Stimulated activated CD4-positive, alpha-beta T cell treated with anti-CD3 and anti-CD28 coated beads, Interleukin-15, amount 100 ng/mL, for 48 hours (primary cell): ENCODE data around the gene LRRC58.
"Not testable (repeated sequence)": the region's sequence is repeated elsewhere in the genome, so short reads cannot be mapped to it uniquely, and the experiment has no call there.

Source experiments
- DNase-seq, 2 donors: peaks; one replicate each; pipeline ENCODE4 v3.0.0-alpha.2; 2020; ENCODE audit warnings: low read depth in 2 of 2

LRRC58 gene

DNA sequence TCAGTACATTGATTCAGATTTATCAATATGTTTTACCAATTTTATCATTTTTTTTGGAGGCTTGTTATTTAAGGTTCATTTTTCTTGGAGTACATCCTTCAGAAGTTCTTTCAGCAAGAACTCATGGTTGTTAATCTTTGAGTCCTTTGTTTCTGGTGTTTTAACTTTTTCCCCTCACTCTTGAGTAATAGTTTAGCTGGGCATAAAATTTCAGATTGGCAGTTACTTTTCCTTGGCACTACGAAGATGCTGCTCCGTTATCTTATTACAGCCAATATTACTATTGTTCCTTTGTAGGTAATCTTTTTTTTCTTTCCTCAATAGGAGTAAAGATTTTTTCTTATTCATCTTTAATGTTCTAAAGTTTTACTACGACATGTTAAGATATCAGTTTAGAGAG is 9.8 kb downstream of the LRRC58 start:
- DNase-seq, result no peak

DNA sequence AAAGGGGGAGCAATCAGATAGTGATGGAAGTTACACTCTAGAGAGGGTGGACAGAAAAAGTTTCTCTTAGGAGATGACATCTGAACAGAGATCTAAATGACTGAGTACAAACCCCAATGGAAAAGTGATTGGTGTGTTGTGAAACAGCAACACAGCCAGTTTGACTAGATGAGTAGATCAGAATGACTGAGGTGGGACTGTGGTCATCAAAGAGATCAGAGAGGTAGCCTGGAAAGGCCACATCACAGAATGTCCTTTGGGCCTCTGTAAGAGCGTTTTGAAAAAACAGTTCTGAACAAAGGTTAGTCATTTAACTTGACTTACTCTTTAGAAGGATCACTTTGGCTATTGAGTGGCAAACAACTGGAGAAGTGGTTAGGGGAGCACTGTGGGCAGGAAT is 10.6 kb downstream of the LRRC58 start:
- DNase-seq, result no peak

GRCh38 chr3:120332646-120333045 is 16.5 kb downstream of the LRRC58 start:
- no peak for DNase-seq

DNA sequence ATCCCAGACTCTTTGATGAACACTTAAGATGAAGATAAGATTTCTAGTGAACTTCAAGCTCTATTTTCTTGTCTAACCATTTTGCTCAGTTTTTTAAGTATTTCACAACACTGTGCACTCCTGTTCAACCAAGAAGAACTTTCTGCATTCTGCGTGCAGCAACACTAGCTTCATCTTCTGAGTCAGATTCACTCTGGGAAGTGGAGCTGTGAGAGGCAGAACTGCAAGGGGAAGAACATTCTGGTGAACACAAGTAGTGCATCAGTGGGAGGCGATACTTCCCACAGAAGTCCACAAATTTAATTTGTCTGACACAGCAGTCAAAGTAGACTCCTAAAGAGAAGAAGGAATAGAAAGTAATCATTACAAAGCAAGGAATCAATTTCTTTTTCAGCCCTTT is 18.1 kb downstream of the LRRC58 start:
- DNase-seq, result no peak

DNA sequence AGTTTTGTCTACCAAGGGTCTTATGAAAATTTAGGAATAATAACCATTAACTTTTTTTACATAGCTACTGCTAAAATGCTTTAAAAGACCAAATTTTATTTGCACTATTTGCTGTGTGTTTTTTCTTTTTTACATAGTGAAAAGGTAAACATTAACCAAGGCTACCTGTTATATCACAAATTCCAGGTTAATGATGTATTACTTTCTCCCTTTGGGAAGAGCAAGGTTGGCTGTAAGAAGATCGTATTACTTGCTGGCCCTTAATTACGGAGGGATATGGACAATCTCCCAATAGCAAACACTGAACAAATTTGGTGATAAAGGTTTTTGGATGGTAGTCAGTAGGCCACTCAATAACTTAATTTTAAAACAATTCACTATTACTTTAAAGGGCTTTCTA is 22.4 kb downstream of the LRRC58 start:
- DNase-seq, result no peak

DNA sequence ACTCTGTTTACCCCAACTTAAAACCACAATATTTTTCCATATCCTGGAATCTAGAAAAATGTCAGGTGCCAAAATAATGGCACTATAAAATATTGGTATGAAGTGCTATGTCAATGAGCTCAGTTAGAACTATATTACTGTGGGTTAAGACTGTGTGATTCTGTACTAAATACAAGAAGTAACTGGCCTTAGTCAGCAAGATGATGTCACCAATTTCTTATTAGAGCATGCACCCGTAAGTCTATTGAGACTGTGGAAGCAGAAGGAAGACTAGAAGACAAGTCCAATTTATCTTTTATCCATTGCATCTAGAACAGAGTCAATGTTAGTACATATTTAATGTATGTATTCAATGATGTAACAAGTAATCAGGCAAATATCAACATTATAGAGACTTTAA is 25.0 kb downstream of the LRRC58 start:
- no peak for DNase-seq

DNA sequence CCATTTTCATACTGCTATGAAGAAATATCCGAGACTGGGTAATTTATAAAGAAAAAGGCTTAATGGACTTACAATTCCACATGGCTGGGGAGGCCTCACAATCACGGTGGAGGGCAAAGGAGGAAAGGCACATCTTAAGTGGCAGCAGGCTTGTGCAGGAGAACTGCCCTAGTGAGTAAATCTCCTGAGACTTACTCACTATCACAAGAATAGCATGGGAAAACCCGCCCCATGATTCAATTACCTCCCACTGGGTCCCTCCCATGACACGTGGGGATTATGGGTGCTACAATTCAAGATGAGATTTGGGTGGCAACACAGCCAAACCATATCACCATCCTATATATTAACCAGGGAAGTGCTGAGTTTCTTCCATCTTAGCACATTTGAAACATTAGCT is 25.4 kb downstream of the LRRC58 start:
- peak in 1 of 2 donors; percentile 14 for DNase-seq

DNA sequence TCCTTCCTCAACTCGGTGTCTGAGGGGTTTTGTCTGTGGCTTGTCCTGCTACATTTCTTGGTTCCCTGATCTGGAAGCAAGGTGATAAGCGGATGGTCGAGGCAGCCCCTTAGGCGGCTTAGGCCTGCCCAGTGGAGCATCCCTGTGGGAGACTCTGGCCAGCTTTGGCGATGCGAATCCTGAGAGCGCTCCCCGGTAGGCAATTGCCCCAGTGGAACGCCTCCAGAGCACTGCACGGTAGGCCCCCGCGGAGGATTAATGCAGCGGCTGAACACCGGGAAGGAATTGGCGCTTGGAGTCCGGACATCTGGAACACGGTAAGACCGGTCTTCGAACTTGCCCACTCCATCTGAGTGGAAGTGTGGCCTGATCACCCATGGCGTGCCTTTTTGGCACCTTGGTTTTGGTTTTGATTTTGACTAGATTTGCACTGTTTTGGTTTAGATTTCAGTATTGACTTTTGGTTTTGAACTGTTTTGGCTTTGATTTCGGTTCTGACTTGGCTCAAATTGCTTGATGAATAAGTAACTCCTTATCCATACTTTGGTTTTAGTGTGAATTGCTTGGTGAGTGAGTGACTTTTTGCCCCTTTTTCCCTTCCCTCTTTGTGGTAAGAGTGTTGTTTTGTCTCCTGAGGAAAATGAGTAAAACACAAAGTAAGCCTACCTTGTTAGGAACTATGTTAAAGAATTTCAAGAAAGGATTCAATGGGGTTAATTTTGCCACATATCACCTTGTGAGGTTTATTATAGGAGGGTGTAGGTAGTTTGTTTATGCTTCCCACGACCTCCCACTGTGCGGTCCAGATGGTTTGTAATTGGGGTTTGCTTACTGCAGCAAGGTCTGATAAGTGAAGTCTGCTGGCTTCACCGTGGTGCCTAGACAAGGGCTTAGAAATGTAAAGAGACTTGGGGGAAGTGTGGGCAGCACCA is 37.0 kb downstream of the LRRC58 start:
- DNase-seq, result no peak

DNA sequence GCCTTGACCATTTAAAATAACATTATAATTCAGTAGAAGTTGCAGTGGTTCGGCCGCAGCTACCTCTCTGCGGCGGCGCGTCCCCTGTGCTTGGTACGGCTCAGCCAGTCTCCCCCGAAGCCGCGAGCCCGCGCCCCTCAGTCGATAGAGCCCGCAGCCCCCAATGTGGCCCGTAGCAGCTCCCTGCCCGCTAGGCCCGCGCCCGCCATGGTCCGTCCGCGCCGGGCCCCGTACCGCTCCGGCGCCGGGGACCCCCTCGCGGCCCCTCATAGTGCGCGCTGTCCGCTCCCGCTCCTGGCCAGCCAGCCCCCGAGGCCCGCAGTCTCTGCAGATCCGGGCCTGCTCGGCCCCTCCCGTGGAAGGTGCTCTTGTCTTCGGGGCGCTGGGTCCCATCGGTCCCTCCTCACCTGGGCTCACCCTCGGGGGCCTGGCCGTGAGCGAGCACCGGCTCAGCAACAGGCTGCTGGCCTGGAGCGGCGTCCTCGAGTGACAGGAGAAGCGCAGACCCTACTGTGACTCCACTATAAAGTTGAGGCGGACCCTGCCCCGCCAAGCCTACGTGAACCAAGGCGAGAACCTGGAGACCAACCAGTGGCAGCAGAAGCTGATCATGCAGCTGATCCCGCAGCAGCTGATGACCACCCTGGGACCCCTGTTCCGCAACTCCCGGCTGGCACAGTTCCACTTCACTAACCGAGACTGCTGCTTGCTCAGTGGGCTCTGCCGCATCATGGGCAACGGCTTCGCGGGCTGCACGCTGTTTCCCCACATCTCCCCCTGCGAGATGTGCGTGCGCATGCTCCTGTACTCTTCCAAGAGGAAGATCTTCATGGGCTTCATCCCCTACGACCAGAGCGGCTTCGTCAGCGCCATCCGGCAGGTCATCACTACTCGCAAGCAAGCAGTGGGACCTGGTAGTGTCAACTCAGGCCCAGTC is 42.4 kb downstream of the LRRC58 start:
- no peak for DNase-seq

DNA sequence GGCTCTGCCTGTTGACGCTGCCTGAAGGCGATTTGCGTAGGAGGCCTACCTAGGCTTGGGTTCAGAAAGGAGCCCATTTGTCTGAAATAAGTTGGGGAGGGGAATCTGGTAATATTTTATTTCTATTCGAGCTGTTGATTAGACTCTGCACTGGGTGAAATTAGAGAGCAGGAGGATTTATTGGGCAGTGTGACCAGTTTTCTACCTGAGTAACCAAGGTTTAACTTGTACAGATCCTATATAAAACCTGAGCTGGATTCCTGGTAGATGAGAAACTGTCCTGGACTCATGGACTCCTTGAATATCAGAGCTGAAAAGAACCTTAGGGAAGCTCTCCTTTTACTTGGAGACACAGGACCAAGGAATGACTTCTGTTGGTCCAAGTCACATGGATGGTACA is 44.5 kb downstream of the LRRC58 start:
- DNase-seq, result no peak

- no peak for DNase-seq
Observed at GRCh38 chr3:120302361-120302760, 46.8 kb downstream of the LRRC58 start.

GRCh38 chr3:120300971-120301370 is 48.2 kb downstream of the LRRC58 start:
- no peak for DNase-seq

DNA sequence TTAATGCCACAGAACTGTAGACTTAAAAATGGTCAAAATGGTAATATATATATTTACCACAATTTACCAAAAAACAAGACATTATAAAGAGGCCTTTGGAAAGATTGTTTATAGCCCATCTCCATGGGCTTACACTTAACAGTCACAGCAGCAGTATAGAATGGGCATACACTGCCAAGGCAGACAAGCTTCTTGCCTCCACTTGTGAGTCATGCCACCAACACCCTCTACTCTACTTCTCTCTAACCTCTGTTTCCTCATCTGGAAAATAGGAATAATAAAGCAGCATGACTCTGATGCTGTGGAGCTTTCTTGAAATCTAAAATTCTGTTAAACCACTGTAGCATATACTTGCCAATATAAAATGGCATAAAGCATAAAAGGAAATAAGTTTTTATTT is 49.8 kb downstream of the LRRC58 start:
- DNase-seq, result no peak

GRCh38 chr3:120298996-120299395 is 50.2 kb downstream of the LRRC58 start:
- DNase-seq, result no peak

- DNase-seq, result not testable (repeated sequence)
Observed at GRCh38 chr3:120291552-120291951, 57.6 kb downstream of the LRRC58 start.

GRCh38 chr3:120289636-120290035 is 59.5 kb downstream of the LRRC58 start:
- no peak for DNase-seq

GRCh38 chr3:120286465-120286864 is 62.7 kb downstream of the LRRC58 start:
- DNase-seq, result no peak

DNA sequence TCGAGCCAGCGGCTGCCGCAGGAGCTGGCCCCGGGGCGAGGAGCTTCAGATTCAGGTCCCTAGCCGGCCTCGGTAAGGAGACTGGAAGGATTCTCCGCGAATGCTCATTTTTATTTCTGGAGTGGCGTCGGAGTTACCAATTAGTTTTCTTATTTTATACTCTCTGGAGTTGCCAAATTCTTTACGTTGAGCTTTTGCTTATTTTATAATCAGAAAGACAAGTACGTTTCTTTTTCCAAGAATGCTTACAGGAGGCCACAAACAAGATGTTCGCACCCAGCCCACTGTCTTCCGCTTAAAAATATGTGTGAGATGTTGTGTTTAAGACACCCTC is 63.7 kb downstream of the LRRC58 start:
- no peak for DNase-seq

- peak in 1 of 2 donors; percentile 1 for DNase-seq
Observed at GRCh38 chr3:120284747-120285507, 64.2 kb downstream of the LRRC58 start, which contains the start of gene GPR156. Gene GPR156, minus strand, starts transcription at chr3:120285222. Its CDS starts 41,124 bp downstream, at chr3:120244098.

DNA sequence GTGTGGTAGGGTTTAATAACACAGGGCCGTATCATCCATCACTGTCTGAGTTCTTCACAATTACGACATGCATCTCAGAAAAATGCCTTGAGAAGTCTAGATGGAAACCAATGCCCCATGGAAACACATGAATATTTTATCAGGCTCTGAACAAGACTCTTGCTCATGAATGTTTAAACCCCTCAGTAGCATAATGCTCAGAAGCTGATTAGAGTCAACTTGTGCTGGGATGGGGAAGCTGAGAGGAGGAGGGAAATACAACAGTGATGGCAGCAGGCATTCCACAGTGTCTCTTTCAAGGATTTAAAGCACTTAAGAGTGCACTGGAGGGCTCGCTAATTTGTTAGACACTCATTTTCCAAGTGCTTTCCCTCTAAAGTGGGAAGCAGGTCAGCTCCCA is 67.9 kb downstream of the LRRC58 start:
- DNase-seq, result no peak

DNA sequence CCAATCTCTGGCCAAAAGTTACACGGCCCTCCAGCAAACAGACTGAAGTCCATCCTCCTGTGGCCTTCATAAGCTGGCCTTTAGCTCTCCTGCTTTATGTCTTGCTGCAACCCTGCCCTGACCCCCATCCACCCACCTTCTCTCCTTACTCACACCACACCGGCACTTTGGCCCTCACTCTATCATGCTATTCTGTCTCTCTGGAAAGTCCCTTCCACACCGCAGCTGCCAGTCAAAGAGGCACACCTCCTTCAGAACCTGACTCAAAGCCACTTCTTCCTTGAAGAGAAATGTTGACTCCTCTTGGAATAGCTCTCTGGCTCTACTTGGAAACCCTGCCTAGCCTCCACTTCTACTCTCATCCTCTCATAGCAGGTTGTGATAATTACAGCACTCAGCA is 68.6 kb downstream of the LRRC58 start:
- DNase-seq, result no peak

- DNase-seq, result no peak
Observed at GRCh38 chr3:120280026-120280425, 69.1 kb downstream of the LRRC58 start.
